GM18867 (cell line): Measurements from ENCODE around the gene ACTL10.

ENCODE experiments used
- ATAC-seq: cut with Tn5 transposase; IDR thresholded peaks from one replicate; pipeline ENCODE4 v1.9.1; 2021; ENCODE audit warnings: mild to moderate bottlenecking, moderate library complexity; ENCODE audit not compliant: unreplicated experiment

Gene ACTL10

GRCh38 chr20:33663161-33664084 is 3.3 kb upstream of the ACTL10 start:
- peak; percentile 44 for ATAC-seq

GRCh38 chr20:33664085-33664761 is 2.5 kb upstream of the ACTL10 start:
- ATAC-seq: no peak

- ATAC-seq: no peak
Observed at GRCh38 chr20:33664762-33665144, 2.0 kb upstream of the ACTL10 start.

- peak; percentile 17 for ATAC-seq
Observed at GRCh38 chr20:33667245-33667675, 517 bp downstream of the ACTL10 start.

GRCh38 chr20:33667676-33668465 is 1.1 kb downstream of the ACTL10 start:
- ATAC-seq: peak; percentile 31

GRCh38 chr20:33668466-33669155 is 1.9 kb downstream of the ACTL10 start:
- ATAC-seq: no peak

- ATAC-seq: no peak
Observed at GRCh38 chr20:33669224-33669623, 2.5 kb downstream of the ACTL10 start.

- ATAC-seq: no peak
Observed at GRCh38 chr20:33669873-33670640, 3.3 kb downstream of the ACTL10 start.

GRCh38 chr20:33670715-33671499 is 4.2 kb downstream of the ACTL10 start:
- no peak for ATAC-seq

- ATAC-seq: no peak
Observed at GRCh38 chr20:33671573-33672288, 5.0 kb downstream of the ACTL10 start.

GRCh38 chr20:33672426-33673113 is 5.8 kb downstream of the ACTL10 start:
- ATAC-seq: no peak

- ATAC-seq: no peak
Observed at GRCh38 chr20:33673114-33673409, 6.3 kb downstream of the ACTL10 start.

- peak; percentile 34 for ATAC-seq
Observed at GRCh38 chr20:33673410-33674293, 6.9 kb downstream of the ACTL10 start.

- ATAC-seq: peak; percentile 77
Observed at GRCh38 chr20:33674294-33675135, 7.8 kb downstream of the ACTL10 start, which contains the start of gene NECAB3. TSS of gene NECAB3 (minus strand) at chr20:33674428. CDS start at chr20:33674352, 76 bp downstream.

- no peak for ATAC-seq
Observed at GRCh38 chr20:33675136-33675959, 8.6 kb downstream of the ACTL10 start.
